Camera-type eye (tissue), 1 donor: Measurements from ENCODE around the gene KLHL17. TPM values are rescaled to one million over a fixed set of nuclear protein-coding genes. Genes with fewer than 3 reads are reported as not detected.

Experiments used
- total RNA-seq: library from RNA; depleted of rRNA; stranded (reverse); fragments of >200 nt; gene quantifications from one replicate; pipeline ENCODE4 v1.2.3, GENCODE V29; 2014

The KLHL17 gene
- 12.9 TPM for total RNA-seq

DNA sequence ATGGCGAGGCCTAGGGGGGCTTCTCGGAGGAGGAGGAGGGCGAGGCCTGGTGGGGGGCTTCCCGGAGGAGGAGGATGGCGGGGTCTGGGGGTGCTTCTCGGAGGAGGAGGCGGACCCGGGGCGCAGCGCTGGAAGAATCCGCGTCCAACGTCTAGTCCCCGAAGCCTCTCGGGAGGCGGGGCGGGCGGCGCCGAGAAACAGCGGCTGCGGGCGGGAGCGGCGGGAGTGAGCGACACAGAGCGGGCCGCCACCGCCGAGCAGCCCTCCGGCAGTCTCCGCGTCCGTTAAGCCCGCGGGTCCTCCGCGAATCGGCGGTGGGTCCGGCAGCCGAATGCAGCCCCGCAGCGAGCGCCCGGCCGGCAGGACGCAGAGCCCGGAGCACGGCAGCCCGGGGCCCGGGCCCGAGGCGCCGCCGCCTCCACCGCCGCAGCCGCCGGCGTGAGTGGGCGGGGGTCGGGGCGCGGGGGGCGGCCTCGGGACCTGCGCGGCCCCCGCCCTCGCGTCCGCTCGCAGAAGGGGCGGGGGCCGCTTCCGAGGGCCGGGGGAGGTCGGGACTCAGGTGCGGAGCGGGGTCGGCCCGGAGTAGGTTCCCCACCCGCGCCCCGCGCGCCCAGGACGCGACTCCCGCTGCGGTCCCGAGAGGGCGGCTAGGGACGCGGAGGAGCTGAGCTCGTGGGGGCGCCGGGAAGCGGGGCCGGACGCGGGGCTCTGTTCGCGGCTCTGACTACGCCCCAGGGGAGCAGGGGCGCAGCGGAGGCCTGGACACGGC is at the start of gene KLHL17:
KLHL17 (plus strand) TSS at position 222 of the 769 bp plus-strand sequence; CDS start at position 332, 110 bp downstream.

GRCh38 chr1:923131-923990 is 37.0 kb upstream of the KLHL17 start, which contains the start of gene SAMD11:
SAMD11 (plus strand) TSS chr1:923923; CDS start chr1:924432, 509 bp downstream.

GRCh38 chr1:958823-959730 is 1.3 kb upstream of the KLHL17 start, which contains the start of gene NOC2L:
NOC2L (minus strand) TSS chr1:959256; CDS start chr1:959240, 16 bp downstream.

DNA sequence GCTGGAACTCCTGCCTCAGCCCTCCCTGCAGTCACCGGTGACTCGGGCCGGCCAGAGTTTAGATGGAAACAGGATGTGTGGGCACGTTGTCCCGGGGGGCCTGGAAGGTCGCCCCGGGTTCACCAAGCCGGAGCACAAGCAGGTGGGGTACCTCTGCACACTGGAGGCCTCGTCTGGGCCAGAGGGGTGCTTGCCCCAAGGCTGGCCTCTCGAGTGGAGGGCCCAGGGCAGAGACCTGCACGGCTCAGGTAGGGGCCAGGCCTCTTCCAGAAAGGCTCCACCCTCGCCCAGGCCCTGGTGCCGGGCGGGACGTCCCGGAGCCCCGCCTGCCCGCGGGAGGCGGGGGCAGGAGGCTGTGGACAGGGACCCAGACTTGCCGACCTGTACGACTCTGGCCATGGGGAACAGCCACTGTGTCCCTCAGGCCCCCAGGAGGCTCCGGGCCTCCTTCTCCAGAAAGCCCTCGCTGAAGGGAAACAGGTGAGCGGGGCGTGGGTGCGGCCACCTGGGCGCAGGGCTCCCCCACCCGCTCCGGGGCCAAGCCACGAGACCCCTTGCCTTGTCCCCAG is 5.8 kb downstream of the KLHL17 start, which contains the start of gene PLEKHN1:
PLEKHN1 (plus strand) TSS at position 348 of the 569 bp plus-strand sequence; CDS start at position 398, 50 bp downstream.

DNA sequence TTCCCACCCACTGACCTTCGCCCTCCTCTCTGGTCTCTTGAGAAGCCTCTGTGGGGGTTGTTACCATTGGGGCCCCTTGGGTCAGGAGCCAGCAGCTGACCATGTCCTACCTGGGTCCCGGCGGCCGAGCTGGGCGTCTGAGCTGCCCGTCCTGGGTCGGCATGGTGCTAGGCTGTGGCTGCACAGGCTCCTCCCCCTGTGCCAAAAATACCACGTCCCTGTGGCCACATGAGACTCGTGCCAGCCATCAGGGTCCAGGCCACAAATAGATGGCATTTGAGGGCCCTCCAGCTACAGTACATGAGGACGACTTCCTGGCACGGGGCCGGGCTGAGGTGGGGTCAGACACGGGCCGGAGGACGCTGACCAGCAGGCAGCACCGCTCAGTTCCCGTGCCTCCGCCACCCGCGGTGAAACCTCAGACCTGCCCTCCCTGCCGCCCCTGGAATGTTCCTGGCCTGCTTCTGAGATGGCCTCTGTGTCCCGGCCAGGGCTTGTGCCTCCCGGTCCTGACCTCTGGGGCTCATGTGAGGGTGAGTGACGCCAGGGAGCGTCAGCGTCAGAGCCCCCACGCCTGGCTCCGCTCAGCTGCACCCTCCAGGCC is 21.7 kb downstream of the KLHL17 start, which contains the start of gene PERM1:
PERM1 (minus strand) TSS at position 139 of the 604 bp plus-strand sequence. CDS start 1,064 bp downstream, outside the sequence.

DNA sequence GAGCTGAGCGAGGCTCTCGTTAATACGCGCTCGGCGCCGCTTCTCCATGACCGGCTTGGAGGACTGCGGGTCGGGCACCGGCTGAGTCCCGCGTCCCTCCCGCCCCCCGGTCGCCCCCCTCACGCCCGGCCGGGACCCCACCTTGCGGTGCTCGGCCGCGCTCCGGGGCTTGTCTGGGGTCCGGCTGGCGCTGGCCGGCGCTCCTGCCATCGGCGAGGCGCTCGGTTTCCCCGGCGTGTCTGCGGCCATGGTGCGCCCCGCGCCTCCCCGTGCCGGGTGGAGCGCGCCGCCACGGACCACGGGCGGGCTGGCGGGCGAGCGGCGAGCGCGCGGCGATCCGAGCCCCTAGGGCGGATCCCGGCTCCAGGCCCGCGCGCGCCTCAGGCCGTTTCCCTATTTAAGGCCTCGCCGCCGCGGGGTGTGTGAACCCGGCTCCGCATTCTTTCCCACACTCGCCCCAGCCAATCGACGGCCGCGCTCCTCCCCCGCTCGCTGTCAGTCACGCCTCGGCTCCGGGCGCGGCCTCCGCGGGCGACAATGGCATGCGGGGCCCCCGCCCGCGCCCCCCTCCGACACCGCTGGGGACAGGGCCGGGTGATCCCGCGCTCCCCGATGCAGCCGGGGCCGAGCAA is 39.5 kb downstream of the KLHL17 start, which contains the start of gene HES4:
HES4 (minus strand) TSS at position 373 of the 632 bp plus-strand sequence; CDS start at position 249, 124 bp downstream.

GRCh38 chr1:1013105-1013921 is 52.9 kb downstream of the KLHL17 start, which contains the start of gene ISG15:
ISG15 (plus strand) TSS chr1:1013497; CDS start chr1:1013574, 77 bp downstream.

Other genes with a start within 250 kb of the KLHL17 start
- gene SAMD11, start 36.7 kb upstream of the KLHL17 start, total RNA-seq, result 102 TPM
- gene NOC2L, start 1.3 kb upstream of the KLHL17 start, total RNA-seq, result 52.2 TPM
- 0.88 TPM for gene PLEKHN1, start 5.9 kb downstream of the KLHL17 start, total RNA-seq
- gene PERM1, start 21.5 kb downstream of the KLHL17 start, total RNA-seq, result 1.3 TPM
- gene HES4, start 39.5 kb downstream of the KLHL17 start, total RNA-seq, result 43.5 TPM
- gene ISG15, start 52.9 kb downstream of the KLHL17 start, total RNA-seq, result 9.9 TPM
- gene AGRN, start 59.5 kb downstream of the KLHL17 start, total RNA-seq, result 66.7 TPM
- not detected for gene RNF223, start 113.7 kb downstream of the KLHL17 start, total RNA-seq
- gene C1orf159, start 155.5 kb downstream of the KLHL17 start, total RNA-seq, result 16.2 TPM
- gene TTLL10, start 213.3 kb downstream of the KLHL17 start, total RNA-seq, result not detected
- not detected for gene TNFRSF18, start 246.0 kb downstream of the KLHL17 start, total RNA-seq